ENCODE results near the gene LHFPL5.

The LHFPL5 gene

DNA sequence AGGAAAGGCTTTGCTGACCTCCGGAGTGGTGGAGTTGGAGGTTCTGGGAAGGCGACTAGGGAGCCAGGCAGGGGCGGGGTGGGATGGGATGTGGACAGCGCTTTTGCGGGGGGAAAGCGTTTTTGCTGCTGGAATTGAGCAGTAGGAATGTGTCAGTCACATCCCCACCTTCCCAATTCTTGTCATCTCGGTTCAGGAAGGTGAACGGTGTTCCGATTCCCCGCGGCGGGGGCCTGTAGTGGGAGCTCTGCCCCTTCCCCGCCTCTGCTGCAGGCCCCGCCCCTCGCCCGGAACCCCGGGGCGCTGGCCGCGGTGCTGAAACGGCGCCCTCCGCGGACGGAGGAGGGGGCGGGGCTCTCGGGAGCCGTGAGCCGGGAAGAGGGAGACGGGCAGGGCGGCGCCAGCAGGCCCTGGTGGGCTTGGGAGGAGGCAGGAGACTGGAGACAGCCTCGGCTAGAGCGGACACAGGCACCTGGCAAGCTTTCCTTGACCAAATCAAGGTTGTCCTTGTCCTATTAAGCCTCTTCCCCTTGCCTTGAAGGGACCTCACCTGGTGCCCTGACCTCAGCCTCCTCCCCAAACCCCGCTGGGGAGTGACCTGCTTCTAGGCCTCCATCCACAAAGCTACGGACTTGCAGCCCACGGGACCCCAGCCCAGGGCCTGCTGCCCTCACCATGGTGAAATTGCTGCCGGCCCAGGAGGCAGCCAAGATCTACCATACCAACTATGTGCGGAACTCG, at the start of gene LHFPL5:
Gene LHFPL5 (plus strand): TSS at position 357 of the 741 bp plus-strand sequence. CDS start 319 bp downstream, at position 676.
- DNase-seq, result peak in 11 of 58 donors; percentile 7 to 58 (median 30)

DNA sequence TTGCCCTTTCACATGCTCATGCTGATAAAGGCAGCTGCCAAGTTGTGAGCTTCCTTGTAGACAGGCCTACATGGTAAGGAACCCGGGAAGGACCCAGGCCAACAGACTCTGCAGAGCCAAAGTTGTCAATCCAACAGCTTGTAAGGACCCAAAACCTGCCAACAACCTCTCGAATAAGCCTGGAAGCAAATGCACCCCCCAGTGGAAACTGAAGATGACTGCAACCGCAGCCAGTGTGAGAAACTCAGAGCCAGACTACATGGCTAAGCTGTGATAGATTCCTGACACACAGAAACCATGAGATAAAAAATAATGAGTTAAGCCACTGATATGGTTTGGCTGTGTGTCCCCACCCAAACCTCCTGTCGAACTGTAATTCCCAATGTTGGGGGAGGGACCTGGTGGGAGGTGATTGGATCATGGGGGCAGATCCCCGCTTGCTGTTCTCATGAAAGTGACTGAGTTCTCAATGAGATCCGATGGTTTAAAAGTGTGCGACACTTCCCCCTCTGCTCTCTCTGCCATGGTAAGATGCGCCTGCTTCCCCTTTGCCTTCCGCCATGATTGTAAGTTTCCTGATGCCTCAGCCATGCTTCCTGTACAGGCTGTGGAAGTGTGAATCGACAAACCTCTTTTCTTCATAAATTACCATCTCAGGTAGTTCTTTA, 47.6 kb upstream of the LHFPL5 start:
- DNase-seq, result peak in 1 of 58 donors; percentile 9

DNA sequence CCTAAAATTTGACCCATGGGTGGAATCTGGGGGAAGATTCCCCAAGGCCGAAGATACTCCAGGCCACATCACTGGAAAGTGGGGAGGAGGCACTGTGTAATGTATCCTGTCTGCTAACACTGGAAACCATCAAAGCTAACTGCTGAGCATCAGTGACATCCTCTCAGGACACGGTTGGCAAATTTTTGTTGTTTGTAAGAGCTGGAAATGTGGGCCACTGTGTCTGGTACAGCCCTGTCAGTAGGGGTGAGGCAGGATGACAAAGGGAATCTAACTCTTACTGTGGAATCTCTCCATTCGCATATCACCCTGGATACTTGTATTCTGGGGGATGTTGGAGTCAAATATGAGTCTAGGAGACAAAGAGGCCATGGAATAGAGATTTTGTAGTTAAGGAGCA, 45.7 kb upstream of the LHFPL5 start:
- no peak for DNase-seq

DNA sequence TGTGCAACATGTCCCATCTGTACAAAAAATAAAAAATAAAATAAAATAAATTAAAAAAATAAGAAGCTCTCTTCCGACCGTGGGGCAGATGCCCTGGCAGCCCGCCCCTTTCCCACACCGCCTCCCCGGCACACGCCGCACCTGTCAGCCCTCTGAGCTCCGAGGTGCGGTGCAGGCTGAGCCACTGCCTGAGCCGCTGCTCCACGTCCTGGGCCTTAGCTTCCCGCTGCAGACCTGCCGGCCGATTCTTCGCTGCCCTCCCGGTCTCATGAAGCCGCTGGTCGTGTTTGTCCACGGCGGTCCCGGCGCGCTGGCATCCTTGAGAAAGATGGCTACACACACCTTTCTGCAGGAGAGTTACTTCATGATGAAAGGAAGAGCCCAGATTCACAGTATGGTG, 39.4 kb upstream of the LHFPL5 start:
- no peak for DNase-seq

DNA sequence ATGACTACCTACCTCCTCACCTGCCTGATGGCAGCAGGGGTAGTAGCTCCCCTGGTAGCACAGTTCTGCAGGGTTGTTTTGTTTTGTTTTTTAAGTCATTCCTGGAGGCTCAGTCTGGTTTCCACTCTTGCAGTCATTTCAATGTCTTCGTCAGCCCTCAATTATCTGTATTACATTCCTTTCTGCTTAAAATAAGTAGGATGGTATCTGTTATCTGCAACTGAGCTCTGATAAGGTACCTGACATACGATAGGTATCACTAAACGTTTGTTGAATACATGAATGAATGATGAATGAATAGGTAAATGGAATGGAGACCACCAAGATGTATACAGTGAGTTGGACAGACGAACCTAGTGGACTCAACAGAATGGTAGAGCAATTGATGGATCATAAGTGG, 35.9 kb upstream of the LHFPL5 start:
- DNase-seq, result no peak

DNA sequence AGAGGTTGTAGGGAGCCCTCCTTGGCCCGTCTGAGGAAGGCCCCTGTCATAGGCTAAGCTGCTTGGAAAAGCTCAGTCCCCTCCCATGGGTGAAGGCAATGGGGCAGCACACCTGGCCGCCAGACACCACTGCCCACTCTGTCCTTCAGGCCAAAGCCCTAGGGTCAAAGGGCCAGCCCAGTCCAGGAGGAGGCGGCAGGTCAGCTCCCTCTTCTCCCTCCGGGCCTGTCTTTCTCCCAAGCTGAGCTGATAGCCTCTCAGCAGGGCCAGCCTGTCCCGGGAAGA, 33.9 kb upstream of the LHFPL5 start:
- no peak for DNase-seq

DNA sequence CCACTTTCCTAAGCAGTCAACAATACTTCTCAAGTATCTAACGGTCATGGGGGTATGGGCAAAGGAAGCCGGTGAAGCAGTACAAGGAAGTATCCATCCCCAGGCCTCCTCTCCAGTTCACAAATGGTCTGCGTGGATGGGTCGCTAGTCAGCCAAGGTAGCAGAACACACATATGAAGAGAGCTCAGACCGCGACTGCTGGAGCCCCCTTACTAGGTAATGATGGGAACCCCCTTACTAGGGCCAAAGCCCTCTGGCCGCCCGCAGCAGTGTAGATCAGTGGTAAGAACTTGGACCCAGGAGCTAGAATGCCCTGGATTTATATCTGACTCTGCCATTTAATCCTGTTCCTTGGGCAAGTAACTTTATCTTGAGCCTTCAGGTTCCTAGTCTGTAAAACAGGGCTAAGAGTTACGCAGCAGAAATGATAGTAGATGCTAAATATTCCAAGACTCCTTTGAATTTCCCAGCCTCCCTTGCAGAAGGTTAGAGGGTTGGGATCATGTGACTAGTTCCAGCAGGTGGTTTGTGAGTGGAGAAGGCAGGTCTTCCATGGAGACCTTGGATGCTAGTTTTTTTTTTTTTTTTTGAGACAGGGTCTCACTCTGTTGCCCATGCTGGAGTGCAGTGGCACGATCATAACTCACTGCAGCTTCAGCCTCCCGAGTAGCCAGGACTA, 30.9 kb upstream of the LHFPL5 start:
- no peak for DNase-seq

DNA sequence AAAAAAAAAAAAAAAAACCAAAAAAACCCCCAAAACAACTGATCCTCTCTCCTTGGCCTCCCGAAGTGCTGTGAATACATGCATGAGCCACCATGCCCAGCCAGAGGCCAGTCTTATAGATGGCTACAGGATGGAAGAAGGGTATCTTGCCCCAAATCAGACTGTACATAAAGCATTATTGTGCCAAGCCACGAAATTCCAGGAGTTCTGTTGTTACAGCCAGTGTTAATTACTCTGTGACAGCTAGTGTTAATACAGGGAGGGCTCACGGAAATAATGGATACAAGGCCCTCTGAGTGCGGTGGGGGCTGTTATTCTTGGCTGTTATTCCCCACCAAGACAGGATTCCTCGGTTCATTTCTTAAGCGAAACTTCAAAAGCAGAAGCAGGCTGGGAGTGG, 30.1 kb upstream of the LHFPL5 start:
- DNase-seq, result no peak

DNA sequence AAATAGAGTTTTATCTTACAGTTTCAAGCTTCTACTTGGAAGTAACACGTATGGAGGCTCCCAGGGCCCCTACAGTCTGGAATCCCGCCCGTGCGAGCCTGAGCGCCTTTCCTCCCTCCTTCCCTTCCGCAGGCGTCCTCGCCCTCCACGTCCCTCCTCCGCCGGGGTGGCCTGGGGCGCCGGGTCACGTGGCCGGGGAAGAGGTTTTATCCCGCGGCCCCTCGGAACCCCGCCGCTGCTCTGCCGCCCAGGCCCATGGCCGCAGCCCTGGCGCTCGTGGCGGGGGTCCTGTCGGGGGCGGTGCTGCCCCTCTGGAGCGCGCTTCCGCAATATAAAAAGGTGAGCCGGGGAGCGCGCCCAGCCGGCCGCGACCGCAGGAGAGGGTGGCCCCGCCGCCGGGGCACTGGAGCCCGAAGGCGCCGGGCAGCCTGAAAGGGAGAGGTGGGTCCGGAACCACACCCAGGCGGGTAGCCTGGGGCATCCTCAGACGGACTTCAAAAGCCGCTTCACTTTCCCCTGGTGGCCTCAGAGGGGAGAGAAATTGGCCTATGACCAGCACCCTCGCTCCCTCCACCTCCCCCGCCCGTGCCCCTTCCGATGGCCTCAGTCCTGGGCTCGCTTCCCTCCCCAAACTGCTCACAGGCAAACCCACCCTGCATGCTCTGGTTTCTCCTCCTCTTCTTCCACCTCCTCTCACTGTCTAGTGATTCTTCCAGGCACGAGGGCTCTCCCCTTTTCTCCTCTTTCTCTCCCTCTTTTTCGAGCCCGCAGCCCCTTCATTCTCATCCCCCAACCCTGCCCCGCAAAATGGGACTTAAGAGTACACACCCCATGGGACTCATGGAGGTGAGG, 28.6 kb upstream of the LHFPL5 start, which contains the start of gene CLPSL2:
Gene CLPSL2 (plus strand): TSS at position 235 of the 852 bp plus-strand sequence. CDS start 21 bp downstream, at position 256.
- DNase-seq, result peak in 1 of 58 donors; percentile 7

DNA sequence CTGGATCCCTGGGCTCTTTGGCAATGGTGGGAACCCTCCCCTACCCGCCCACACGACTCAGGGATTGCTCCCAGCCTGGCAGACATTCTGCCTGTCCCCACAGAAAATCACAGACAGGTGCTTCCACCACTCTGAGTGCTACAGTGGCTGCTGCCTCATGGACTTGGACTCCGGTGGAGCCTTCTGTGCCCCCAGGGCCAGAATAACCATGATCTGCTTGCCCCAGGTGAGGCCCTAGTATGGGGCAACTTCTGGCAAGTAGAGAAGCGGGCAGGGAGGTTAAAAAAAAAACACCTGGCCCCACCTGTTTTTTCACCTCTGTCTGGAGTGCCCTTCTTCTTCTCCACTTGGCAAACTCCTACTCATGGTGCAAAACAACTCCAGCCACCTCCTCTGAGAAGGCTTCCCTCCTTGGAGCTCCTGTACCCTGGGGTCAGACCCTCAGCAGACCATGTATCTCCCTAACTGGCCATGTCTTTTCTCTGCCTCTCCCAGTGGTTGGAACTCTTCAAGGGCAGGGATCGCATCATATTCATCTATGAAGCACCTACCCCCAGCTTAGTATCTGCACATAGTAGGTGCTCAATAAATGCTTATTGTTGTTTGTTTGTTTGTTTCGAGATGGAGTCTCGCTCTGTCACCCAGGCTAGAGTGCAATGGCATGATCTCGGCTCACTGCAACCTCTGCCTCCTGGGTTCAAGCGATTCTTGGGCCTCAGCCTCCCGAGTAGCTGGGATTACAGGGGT, 27.6 kb upstream of the LHFPL5 start:
- no peak for DNase-seq

DNA sequence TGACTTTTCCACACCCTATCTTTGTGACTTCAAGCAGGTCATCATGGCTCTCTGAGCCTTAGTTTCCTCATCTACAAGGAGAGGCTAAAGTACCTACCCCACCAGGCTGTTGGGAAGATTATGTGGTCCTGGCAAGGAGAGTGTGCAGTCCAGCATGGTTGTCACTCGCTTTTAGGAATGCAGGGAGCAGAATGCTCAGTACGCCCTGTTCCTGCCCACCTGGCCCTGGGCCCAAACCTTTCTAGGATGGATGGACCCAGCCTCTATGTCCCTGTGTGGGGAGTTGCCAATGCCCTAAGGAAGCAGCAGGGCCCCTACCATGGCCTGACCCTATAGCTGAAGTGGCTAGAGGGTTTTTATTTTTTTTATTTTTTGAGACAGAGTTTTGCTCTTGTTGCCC, 26.7 kb upstream of the LHFPL5 start:
- DNase-seq, result no peak

DNA sequence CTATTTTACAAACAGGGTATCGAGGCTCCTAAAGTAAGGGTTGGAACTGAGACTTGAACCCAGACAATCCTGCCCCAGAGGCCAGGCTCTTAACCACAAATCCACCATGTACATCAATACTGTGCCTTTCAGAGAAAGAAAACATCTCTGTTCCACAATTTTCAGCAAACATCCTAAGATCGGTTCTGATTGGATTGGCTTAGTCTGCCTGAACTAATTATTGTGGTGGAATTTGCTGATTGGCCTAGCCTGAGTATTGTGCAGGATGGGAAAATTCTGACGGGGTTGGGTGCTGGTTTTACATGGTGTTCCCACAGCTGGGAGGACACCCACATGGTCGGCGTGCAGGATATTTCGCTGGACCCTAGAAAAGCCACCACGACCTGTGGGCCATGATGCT, 24.4 kb upstream of the LHFPL5 start, which contains the start of gene CLPSL1:
Gene CLPSL1 (plus strand): TSS at position 301 of the 400 bp plus-strand sequence. CDS start 92 bp downstream, at position 393.
- DNase-seq, result no peak

DNA sequence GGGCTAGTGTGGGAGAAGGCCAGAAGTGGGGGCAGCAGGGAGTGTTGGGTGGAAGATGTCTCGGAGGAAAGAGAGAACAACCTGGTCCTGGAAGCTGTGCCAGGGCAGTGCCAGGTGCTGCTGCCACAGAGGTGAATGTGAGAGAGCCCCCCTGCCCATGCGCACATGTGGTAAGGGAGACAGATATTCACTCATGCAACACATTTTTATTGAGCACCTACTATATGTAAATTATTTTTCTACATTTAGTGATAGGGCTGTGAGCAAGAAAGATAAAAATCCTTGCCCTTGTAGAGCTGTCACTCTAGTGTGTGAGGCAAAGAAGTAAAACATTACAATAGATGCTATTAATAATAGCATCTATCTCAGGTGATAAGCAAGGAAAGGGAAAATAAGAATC, 23.9 kb upstream of the LHFPL5 start:
- no peak for DNase-seq

DNA sequence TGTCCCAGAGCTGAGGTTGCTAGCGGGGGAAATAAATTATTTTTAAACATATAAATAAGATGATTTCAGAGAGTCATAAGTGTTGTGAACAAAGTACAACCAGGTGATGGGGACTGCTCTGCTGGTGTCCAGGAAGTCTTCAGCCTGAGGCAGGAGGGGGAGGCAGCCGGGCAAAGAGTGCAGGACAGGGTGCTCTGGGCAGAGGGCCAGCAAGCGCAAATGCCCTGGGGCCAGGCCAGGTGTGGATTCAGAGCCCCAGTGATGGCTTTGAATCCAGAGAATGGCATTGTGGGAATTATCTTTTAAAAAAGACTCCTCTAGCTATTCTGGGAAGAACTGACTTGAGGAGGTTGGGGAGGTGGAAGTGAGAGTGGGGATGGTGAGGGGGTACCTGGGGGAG, 22.7 kb upstream of the LHFPL5 start:
- DNase-seq, result no peak

DNA sequence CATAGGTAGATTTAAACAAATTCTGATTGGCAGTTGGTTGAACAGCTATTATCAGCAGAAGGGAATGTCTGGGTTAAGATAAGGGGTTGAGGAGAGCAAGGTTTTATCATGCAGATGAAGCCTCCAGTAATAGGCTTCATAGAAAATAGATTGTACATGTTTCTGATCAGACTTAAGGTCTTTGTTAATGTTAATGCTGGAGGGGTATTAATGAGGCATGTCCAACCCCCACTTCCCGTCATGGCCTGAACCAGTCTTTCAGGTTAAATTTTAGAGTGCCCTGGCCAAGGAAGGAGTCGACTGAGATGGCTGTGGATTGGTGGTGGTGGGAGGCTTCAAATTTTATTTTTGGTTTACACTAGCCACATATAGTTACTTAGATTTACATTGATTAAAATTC, 21.0 kb upstream of the LHFPL5 start:
- no peak for DNase-seq

DNA sequence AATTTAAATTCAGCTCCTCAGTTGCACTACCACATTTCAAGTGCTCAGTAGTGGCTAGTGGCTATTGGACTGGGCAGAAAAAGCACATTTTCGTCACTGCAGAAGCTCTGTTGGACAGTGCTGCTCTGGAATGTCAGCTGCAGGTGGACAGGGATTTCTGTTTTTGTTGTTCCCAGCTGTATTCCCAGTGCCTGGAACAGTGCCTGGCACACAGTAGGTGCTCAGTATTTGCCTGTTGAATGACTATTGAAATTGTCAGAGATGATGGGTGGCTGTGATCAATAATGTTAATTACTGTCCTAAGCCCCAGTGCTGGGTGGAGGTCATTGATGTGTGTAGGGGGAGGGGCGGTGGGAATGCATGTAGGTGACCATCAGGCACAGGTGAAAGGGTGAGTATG, 18.9 kb upstream of the LHFPL5 start:
- DNase-seq, result no peak

DNA sequence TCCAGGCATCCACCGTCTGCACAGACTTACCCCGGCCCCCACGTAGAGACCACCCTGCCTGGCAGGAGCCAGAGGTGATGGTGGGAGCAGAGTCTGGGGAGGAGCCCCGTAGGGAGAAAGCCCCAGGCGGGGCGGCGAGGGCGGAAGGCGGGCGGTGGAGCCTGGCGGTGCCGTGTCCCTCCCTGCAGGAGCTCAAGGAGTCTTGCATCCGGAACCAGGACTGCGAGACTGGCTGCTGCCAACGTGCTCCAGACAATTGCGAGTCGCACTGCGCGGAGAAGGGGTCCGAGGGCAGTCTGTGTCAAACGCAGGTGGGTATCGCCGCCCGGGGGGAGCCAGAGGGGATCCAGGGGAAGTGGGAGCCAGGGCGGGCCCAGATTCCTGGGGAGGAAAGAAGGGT, 18.3 kb upstream of the LHFPL5 start:
- DNase-seq, result no peak

DNA sequence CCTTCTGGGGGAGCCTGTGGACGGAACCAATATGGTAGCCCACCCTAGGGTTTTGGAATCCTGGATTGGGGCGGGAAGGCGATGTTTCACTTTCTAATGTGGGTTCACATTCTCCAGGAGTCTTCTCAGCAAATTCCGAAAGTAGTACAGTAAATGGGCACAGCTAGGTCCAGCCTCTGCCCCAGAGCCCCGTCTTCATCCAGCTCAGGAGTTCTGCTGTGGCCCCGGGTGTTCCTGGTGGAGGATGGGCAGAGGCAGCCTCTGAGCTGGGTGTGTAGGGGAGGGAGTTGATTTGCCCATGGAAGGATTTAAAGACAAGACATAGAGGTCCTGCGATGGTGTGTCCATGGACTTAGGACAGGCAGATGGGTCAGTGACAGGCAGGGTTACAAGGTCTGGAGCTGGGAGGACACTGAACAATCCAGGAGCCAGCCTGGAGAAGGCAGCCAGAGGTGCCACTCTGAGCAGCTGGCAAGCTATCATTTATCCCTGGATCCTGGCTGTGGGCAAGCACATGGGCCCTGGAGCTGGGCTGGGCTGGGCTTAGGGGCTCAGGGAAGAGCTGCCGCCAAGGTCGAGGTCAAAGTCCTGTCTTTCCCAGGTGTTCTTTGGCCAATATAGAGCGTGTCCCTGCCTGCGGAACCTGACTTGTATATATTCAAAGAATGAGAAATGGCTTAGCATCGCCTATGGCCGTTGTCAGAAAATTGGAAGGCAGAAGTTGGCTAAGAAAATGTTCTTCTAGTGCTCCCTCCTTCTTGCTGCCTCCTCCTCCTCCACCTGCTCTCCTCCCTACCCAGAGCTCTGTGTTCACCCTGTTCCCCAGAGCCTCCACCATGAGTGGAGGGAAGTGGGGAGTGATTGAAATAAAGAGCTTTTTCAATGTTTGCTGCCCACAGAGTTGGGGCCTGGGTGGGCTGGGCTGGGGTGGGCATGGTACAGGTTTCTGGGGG, 17.6 kb upstream of the LHFPL5 start:
- DNase-seq, result no peak

DNA sequence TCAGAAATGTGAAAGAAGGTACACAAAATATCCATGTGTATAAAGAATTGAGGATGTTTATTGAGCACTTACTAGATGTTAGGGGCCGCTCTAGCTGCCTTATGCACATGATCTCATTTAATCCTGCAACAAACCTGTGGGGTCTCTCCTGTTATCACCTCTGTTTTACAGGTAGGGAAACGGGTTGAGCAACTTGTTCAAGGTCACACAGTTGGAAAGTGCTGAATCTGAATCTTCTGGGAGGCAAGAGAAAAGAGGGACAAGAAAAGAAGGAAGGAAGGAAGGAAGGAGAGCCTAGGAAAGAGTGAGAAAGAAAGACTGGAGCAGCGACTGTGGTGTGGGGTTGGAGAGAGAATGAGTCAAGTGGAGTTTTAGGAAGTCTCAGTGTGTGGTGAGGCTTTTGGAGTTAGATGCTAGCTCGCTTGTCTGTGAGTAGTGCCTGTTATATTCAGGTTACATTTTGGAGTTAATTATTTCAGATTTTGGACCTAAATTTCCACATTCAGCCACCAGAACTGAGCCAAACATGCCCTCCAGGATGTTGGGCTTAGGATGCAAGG, 16.6 kb upstream of the LHFPL5 start:
- no peak for DNase-seq
